NCI-H2227 treated with DMSO at 0.1 percent for 48 hours (cell line): ENCODE measurements around the gene SEC23A.

ENCODE experiments used
- DNase-seq: peaks from one replicate; lab custom pipeline; 2025; lab: John Stamatoyannopoulos, UW

The SEC23A gene

GRCh38 chr14:38989922-38990546 is 113.0 kb downstream of the SEC23A start:
- no peak for DNase-seq

GRCh38 chr14:38987781-38988180 is 115.3 kb downstream of the SEC23A start:
- no peak for DNase-seq

DNA sequence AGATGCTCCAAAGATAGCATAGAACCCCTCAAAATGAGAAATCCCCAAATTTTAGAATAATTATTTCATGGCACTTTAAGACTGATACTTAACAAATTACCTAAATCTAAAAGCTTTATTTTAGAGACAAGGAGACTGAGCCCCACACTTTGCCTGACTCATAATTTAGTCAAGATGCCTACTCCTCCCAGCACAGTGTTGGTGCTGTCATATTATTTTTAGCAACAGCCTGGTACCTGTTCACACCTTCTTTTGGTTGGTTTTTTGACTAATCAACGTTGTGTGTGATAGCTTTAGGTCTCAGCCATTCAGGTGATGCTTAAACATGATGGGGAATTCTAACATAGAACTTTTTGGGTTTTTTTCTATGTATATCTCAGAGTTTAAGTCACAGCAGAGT is 120.2 kb downstream of the SEC23A start:
- DNase-seq = no peak

GRCh38 chr14:38982278-38982677 is 120.8 kb downstream of the SEC23A start:
- DNase-seq = no peak
